ENCODE data around the gene DOK7.

DOK7 gene

DNA sequence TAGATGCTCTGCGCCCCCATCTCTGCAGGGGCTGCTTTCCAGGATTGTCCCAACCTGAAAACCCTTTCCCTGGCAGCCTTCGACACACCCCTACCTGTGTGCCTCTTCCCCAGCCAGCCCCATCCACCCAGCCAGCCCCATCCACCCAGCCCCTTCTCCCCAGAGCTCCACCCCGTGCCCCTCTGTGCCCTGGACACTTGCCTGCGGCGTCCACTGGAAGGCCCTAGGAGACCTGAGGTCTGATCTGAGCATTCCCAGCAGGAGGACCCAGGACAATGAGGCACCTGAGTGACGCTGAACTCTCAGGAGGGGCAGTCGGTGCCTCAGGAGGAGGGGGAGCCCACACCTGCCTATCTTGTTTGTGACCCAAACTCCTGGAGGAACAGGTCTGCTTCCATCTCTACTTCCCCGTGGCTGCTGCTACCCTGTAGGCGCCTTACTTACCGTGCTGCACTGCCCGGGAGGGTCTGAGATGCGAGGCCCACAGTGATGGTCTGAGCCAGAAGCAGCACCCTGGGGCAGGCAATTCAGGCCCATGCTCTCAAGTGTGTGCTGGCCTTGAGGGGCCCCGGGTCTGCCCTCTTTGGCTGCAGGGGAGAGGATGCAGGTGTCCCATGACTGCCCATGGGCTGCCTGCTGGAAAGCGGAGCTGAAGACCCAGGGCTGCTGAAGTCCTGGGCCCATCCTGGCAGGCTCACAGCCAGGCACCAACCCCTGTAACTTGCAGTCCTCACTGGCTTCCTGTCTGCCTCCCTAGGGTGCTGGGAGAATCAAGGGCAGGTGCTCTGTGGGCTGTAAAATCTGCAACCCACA, 64.2 kb downstream of the DOK7 start:
- H3K4me3 ChIP-seq (replicated peaks in 1 of 2; ENCODE audit: low read depth in 2 of 2, low read length in 2 of 2) = no peak overlapping the region
- DNase-seq (ENCODE audit: low read depth in 2 of 2) = no peak
- TF ChIP-seq, protein P1, sequence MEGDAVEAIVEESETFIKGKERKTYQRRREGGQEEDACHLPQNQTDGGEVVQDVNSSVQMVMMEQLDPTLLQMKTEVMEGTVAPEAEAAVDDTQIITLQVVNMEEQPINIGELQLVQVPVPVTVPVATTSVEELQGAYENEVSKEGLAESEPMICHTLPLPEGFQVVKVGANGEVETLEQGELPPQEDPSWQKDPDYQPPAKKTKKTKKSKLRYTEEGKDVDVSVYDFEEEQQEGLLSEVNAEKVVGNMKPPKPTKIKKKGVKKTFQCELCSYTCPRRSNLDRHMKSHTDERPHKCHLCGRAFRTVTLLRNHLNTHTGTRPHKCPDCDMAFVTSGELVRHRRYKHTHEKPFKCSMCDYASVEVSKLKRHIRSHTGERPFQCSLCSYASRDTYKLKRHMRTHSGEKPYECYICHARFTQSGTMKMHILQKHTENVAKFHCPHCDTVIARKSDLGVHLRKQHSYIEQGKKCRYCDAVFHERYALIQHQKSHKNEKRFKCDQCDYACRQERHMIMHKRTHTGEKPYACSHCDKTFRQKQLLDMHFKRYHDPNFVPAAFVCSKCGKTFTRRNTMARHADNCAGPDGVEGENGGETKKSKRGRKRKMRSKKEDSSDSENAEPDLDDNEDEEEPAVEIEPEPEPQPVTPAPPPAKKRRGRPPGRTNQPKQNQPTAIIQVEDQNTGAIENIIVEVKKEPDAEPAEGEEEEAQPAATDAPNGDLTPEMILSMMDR (IDR thresholded peaks at IDR 0.05; ENCODE audit: low read depth, low read length) = no peak

DNA sequence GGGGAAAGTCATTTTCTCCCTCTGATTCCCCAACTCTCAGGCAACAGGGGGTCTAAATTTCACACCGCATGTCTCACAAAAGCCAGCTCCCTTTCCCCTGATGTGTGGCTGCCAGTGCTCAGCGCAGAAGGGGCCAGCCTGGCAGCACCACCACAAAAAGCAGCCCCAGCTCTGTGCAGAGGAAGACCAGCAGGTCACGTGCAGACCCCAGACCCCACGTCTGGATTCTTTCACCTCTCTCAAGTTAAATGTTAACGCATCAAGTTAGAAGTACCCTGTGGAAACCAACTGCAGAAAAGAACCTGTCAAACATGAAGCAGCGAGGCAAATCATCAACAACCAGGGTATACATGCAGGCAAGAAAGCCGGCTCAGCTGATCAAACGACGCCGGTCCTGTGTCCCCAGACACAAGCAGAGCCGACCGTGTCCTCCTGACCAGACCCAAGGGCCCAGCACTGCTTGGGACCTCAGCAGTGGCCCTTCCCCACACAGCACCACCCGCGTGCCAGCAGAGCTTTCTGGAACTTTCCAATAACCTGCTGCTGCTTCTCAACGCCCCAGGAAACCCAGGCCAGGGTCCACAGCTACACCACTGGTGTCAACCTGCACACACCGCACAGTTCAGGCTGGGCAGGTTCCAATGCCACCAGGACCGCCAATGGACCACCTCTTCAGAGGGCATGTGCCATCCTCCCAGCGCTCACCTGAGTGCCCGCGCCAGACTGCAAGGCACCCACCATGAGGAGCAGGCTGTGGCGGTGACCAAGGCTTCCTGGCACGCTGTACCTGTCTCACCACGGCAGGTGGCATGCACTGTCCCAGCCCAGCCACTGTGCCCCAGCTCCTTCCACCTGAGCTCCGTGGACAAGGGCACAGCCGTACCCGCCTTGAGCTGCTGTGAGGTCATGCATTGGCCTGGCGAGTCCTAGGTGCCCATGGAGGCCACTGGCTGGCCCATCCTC, 65.1 kb downstream of the DOK7 start:
- H3K4me3 ChIP-seq (replicated peaks in 1 of 2; ENCODE audit: low read depth in 2 of 2, low read length in 2 of 2) = no peak overlapping the region
- DNase-seq (ENCODE audit: low read depth in 2 of 2) = no peak
- TF ChIP-seq, protein P1 (IDR thresholded peaks at IDR 0.05; ENCODE audit: low read depth, low read length) = no peak

DNA sequence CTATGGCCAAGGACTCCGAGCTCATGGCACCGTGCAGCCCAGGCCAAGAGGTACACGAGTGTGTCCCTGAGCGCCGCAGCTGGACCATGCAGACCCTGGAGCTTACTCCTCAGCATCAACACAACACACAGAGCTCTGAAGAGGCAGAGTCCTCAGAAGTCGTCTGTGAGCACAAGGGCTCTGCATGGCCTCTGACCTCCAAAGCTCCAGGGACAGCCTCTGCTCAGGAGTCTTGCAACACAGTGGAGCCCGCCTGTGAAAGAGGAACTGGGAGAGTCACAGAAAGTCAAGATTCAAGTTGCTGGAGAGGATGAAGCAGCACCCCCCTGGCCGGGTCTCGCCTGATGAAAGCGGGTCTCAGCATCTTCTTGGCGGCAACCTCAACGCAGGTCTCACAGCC, 66.3 kb downstream of the DOK7 start:
- no peak overlapping the region for H3K4me3 ChIP-seq (replicated peaks in 1 of 2; ENCODE audit: low read depth in 2 of 2, low read length in 2 of 2)
- DNase-seq (ENCODE audit: low read depth in 2 of 2) = peak; percentile 23 to 53
- TF ChIP-seq, protein P1 (IDR thresholded peaks at IDR 0.05; ENCODE audit: low read depth, low read length) = no peak

DNA sequence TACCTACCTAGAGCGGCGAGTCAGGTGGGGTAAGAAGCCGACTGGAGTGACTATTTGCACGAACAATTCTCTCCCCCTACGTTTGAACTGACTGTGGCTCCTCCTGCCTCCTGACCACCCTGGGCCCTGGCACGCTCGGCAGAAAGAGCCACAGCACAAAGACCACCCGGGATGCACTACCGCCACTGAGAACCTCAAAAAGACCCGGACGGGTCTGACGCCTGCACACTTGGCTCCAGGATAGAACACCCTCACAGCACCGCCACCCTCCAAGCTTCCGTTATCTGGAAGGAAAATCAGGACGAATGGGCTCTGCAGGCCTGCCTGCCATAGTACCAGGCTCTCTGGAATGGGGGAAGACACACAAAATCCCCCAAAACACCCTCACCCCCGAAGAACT, 66.9 kb downstream of the DOK7 start:
- TF ChIP-seq, protein P1 (IDR thresholded peaks at IDR 0.05; ENCODE audit: low read depth, low read length) = no peak
- H3K4me3 ChIP-seq (replicated peaks in 1 of 2; ENCODE audit: low read depth in 2 of 2, low read length in 2 of 2) = no peak overlapping the region
- no peak for DNase-seq (ENCODE audit: low read depth in 2 of 2)

DNA sequence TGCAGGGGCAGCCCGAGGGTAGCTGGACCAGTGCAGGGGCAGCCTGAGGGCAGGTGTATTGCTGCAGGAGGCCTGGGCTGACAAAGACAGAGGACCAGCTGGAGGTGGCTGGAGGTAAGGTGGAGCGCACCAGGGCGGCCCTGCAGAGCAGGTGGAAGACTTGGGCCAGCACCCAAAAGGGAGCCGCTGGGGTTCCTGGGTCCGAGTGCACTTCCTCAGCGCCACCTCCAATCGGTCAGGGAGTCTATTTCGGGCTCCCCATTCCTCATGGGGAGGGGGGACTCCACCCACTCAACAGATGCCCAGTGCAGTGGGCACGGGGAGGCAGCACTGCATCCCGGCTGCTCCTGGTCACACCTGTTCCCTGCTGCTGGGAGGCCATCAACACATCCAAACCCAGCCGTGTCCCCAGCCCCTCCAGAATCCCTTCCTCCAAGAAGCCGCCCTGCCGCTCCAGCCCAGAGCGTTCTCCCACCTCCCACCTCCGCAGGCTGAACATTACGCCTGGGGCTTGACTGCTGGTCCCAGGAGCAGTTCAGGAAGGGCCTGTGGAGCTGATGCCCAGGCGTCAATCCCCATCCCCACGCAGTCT, 67.7 kb downstream of the DOK7 start:
- no peak for DNase-seq (ENCODE audit: low read depth in 2 of 2)
- TF ChIP-seq, protein P1 (IDR thresholded peaks at IDR 0.05; ENCODE audit: low read depth, low read length) = no peak
- H3K4me3 ChIP-seq (replicated peaks in 1 of 2; ENCODE audit: low read depth in 2 of 2, low read length in 2 of 2) = peak overlapping the region; percentile 89 to 94

DNA sequence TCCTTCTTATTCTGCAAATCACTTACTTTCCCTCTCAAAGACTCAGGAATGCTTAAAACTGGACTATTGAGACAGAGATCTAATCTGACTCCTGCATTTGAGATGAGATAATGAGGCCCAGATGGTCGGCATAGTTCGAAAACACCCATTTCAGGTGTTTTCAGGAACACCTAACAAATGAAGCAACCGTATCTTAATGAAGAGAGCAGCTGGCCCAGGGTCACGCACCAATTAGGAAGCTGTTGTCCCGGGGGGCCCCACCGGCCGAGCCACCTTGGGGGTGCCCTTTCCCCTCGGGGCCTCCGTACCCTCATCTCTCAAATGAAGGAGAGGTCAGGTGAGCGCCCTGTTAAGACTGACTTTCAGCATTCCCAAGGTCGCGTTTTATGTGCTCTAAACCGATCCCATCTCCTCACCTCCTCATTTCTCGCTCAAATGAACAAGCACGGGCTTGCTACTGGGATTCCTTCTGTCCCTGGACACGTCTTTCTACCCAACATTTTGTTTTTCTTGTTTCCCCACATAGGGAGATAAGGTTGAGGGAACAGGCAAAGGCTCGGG, 68.3 kb downstream of the DOK7 start:
- TF ChIP-seq, protein P1 (IDR thresholded peaks at IDR 0.05; ENCODE audit: low read depth, low read length) = no peak
- H3K4me3 ChIP-seq (replicated peaks in 1 of 2; ENCODE audit: low read depth in 2 of 2, low read length in 2 of 2) = peak overlapping the region; percentile 89 to 94
- DNase-seq (ENCODE audit: low read depth in 2 of 2) = peak; percentile 9 to 13

Data from cardiac fibroblast (primary cell).